CD4-positive, alpha-beta T cell treated with Interleukin-4 for 1 hour (primary cell): ENCODE results near the gene CEACAM21.

Experiments used
- DNase-seq, 2 donors: peaks; one replicate each; pipeline ENCODE4 v3.0.0-alpha.2; 2020 to 2022

Gene CEACAM21

DNA sequence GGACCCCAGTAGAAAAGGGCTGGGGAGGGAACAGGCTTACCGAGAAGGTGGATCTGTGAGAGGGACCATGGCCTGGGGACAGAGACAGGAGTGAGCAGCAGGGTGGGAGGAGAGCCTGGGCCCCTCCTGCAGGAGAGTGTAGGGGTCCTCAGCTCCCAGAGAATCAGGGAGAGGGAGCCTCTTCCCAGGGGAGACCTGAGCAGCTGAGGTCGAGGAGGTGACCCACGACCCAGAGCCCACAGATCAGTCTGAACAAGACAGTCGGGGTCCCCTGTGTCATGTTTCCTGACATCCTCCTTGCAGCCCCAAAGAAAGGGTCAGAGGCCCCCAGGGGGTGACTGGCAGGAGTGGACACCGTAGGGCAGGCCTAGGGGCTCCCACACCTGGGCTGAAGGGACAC, 44.2 kb downstream of the CEACAM21 start:
- no peak for DNase-seq

DNA sequence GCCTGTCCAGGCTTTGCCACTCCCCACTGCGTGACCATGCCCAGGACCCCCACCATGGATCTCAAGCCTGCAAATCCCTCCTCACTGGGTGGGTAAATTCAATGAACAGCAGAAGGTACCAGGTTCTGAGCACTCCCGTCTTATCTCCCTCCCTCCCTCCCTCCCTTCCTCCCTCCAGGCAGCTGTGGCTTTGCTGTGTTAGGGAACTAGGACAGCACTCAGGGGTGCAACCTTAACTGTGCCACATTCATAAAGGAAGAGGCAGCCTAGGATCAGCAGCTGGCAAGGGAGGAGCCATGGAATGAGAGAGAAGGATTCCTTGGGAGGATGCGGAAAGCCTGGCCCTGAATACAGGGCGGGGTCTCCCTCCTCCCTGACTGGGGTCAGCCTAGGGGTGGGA, 45.3 kb downstream of the CEACAM21 start:
- DNase-seq = no peak

DNA sequence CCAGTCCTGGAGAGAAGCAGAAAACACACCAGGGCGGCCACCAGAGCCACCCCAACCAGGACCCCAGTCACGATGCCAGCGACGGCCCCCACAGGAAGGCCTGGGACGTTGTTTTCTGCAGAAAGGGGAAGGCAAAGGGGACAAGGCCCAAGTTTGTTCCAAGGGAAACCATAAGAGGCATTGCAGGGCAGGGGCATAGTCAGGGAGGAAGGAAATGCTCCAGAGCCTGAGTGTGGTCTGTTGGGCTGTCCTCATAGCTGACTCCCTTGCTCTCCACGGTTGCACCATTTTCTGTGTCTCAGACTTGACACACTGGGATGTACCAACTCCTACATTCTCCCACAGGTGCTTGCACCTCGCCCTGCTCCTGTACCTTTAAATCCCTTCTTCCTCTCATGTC, 45.7 kb downstream of the CEACAM21 start:
- DNase-seq = no peak

DNA sequence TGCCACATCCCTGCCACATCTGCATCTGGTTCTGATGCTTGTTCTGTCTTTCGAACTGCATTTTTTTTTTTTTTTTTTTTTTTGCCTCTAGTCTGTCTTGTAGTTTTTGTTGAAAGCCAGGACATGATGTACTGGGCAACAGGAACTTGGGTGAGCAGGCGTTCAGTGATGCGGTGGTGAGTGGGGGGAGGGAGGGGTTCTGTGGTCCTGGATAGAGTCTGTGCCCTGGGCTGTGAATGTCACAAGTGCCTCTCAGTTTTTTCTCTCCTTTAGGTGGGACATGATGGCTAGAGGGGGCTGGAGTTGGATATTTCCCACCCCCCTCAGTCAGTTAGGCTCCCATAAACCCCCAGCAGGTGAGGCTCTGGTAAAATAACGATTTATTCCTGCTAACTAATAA, 47.4 kb downstream of the CEACAM21 start:
- DNase-seq = no peak

DNA sequence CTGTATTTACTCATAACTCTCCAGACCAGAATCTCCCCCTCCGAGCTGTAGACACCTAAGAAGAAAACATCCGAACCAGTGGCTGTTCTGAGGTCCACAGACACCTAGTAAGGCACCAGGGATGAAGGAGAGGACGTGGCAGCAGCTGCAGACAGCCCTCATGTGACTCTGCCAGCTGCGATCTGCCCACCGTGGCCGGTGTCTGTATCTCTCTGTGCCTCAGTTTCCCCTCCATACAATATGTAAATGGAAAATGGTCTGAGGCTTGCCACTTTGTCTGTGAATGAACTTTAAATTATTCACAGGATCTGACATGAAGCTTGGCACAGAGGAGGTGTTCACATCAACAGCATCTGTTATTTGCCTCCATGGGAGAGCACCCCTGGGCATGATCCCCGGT, 48.5 kb downstream of the CEACAM21 start:
- DNase-seq = no peak

DNA sequence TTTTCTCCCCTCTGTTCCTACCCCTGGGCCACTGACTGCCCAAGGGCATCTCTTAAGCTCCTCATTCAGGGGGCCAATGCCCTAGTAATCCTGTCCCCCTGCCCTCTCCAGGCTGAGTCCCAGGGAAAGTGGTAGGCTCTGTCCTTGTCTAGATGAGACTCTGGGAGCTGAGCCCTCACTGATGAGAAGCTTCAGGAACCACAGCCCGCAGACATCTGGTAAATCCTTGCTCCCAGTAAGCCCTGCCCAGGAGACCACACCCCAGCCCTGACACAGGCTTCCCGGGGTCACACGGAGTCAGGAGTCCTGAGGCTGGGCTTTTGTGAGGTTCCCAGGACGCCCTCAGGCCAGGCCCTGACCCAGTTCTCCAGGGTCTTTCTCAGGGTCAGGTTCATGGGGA, 49.0 kb downstream of the CEACAM21 start:
- DNase-seq = no peak

DNA sequence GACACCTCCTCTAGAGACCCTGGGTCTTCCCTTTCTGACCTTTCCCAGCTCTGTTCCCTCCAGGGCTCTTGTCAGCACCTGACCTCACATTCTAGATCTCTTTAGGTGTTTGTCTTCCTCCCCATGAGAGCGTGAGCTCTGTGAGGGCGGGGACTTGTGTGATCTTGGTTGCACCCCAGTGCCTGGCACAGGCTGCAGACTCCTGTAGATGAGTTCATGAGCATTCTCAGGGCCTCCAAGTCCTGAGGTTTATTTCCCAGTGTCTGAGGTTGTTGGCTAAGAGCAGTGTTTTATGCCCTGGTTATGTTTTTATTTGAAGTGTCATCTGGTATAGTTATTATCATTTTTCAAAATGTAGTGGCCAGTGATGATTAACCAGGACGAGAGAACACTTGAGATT, 50.3 kb downstream of the CEACAM21 start:
- no peak for DNase-seq

DNA sequence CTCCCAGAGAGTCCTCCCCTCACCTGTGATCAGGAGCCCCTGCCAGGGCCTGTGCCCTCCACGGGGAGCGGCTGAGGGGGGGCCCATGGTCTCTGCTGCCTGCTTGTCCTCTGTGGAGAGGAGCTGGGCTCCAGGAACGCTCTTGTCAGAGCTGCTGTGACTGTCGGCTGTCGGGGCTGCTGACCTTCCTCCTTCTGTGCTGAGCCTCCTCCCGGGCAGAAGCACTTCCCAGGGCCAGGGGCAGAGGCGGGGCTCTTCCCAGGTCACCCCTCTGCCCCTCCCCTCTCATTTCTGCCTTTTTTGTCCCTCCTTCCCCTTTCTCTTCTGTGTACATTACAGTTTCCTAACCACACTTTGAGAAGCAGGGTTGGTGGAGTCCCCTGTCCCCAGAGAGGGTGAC, 50.9 kb downstream of the CEACAM21 start, which contains the start of gene CEACAM4:
Gene CEACAM4, minus strand, starts transcription at position 198 of the 400 bp plus-strand sequence. Its CDS starts 111 bp downstream, at position 87.
- peak in 1 of 2 donors; percentile 56 for DNase-seq

DNA sequence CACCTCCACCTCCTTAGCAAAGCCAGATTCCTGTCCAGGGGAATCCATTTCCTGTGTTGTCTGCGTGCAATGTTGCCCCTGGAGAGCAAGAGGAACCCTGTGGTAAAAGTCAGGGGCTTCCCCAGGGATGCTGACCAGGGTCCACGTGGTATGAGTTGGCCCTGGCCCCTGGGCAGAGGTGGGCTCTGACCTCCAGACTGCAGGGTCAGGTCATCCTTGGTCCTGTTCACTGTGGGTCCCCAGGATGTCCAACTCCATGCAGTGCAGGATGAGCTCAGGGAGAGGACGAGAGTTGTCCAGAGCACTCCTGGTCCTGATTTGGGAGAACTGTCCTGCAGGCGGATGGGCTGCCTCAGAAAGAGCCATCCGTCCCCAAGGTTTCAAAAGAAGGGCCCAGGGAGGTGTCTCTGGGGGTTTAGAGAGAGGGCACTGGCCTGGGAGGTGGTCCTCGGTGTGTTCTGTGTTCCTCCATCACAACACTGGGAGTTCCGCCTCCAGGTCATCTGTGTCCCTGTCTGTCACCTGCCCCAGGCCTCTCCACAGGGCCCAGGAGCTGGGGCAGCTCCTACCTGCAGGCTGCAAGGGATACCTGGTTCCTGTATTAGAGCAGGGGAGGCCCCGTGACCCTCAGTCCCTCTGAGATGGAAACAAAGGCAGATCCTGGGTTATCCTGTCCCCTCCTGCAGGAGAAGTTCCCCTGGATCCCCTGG, 52.2 kb downstream of the CEACAM21 start:
- DNase-seq = no peak
